Hepatocyte (in vitro differentiated cells): Measurements from ENCODE around the gene R3HDM4. TPM values are rescaled to one million over a fixed set of nuclear protein-coding genes. Genes with fewer than 3 reads are reported as not detected.
A peak's percentile ranks its signal among the peaks of the same experiment; 100 is the strongest.

Experiments
- DNase-seq: peaks from one replicate; pipeline ENCODE4 v3.0.0-alpha.2; 2016; ENCODE audit warnings: low spot score
- H2AFZ ChIP-seq: fragments of 200-600 bp; sonication (generic); 2 replicates; pipeline ENCODE4 v1.6.0; 2016; ENCODE audit warnings: antibody characterized with exemption, mild to moderate bottlenecking
- H3K27ac ChIP-seq: fragments of 200-600 bp; sonication (generic); 2 replicates; pipeline ENCODE4 v1.5.1; 2016; ENCODE audit warnings: mild to moderate bottlenecking
- H3K27me3 ChIP-seq: fragments of 200-600 bp; sonication (generic); 2 replicates; pipeline ENCODE4 v1.6.1; 2016
- H3K36me3 ChIP-seq: fragments of 200-600 bp; sonication (generic); replicated peaks from 2 replicates; pipeline ENCODE4 v1.5.1; 2016; ENCODE audit warnings: low read depth; ENCODE audit not compliant: insufficient read depth
- H3K4me1 ChIP-seq: fragments of 200-600 bp; sonication (generic); 2 replicates; pipeline ENCODE4 v1.5.1; 2016; ENCODE audit warnings: mild to moderate bottlenecking, moderate library complexity; ENCODE audit not compliant: insufficient read depth
- H3K4me2 ChIP-seq: fragments of 200-600 bp; sonication (generic); 2 replicates; pipeline ENCODE4 v1.6.0; 2016
- H3K4me3 ChIP-seq: fragments of 200-600 bp; sonication (generic); 2 replicates; pipeline ENCODE4 v1.5.1; 2016; ENCODE audit warnings: mild to moderate bottlenecking
- H3K79me2 ChIP-seq: fragments of 200-600 bp; sonication (generic); 2 replicates; pipeline ENCODE4 v1.6.0; 2017; ENCODE audit warnings: mild to moderate bottlenecking
- H3K9me2 ChIP-seq: fragments of 200-600 bp; sonication (generic); replicated peaks from 2 replicates; pipeline ENCODE4 v1.6.0; 2017; ENCODE audit warnings: mild to moderate bottlenecking; ENCODE audit not compliant: insufficient read depth
- H3K9me3 ChIP-seq: fragments of 200-600 bp; sonication (generic); 2 replicates; pipeline ENCODE4 v1.5.1; 2016; ENCODE audit warnings: low read depth, mild to moderate bottlenecking
- H4K20me1 ChIP-seq: fragments of 200-600 bp; sonication (generic); 2 replicates; pipeline ENCODE4 v1.6.0; 2016; ENCODE audit warnings: mild to moderate bottlenecking; ENCODE audit not compliant: insufficient read depth, poor library complexity, severe bottlenecking
- EZH2 ChIP-seq: fragments of 200-600 bp; sonication (generic); IDR thresholded peaks from 2 replicates; pipeline ENCODE4 v1.6.1; 2016; ENCODE audit warnings: antibody characterized with exemption, mild to moderate bottlenecking, borderline replicate concordance
- EZH2phosphoT487 ChIP-seq: fragments of 200-600 bp; sonication (generic); IDR thresholded peaks from one replicate; pipeline ENCODE4 v1.6.1; 2018; ENCODE audit warnings: antibody characterized with exemption, mild to moderate bottlenecking, low read depth, moderate library complexity; ENCODE audit not compliant: unreplicated experiment, severe bottlenecking
- WGBS: methylation state at CpG from one replicate; pipeline ENCODE4 v1.1.6; 2016; ENCODE audit warnings: low lambda C conversion rate; ENCODE audit errors: missing lambda C conversion rate; 5-methylcytosine and 5-hydroxymethylcytosine counted together
- polyA plus RNA-seq: library from polyadenylated mRNA; unstranded; fragments of >200 nt; fragmentation: Nextera tagmentation; extraction: Ambion mirVana; gene quantifications from 2 replicates; pipeline ENCODE4 v1.2.1, GENCODE V29; 2016
- total RNA-seq: library from RNA; depleted of rRNA; stranded (reverse); fragments of >200 nt; gene quantifications from 2 replicates; pipeline ENCODE4 v1.2.3, GENCODE V29; 2014
- TF ChIP-seq, protein P1 (sequence below): fragments of 200-600 bp; sonication (generic); IDR thresholded peaks from 2 replicates; pipeline ENCODE4 v1.5.1; 2016; ENCODE audit warnings: antibody characterized with exemption, mild to moderate bottlenecking; ENCODE audit not compliant: poor library complexity

The R3HDM4 gene
- total and polyA plus RNA-seq, 2 experiments from 2014 or later = 44.1 to 86.6 TPM

DNA sequence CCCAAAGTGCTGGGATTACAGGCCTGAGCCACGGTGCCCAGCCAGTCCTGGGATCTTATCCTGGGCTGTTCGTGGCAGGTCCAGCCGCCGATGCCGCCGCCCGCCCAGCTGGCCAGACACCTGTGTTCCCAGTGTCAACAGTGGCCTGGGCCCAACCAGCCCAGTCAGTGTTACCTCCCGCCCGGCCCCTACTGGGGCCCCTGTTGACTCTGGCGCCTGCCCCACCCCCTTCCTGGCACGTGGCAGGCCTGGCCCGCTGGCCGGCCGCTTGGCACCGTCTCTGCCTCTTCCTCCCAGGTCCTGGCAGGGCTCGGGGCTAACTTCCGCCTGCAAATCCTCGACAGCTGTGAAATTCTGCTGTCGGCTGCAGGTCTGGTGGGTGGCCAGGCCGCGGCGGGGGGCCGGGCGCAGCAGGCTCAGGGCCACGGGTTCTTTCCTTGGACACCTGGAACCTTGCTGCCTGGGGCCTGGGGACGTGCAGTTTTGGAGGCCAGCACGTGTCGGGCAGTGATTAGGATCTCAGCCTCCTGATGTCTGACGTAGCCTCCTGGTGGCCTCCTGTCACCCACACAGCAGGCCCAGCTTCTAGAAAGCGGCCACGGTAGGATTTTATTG is 22.0 kb upstream of the R3HDM4 start:
- H3K9me2 ChIP-seq = no peaks in the 10 kb centered on the region
- H3K4me1 ChIP-seq = peaks cover 55% of the 10 kb centered on the region
- TF ChIP-seq EZH2 (no peak), EZH2phosphoT487 (no peak)
- TF ChIP-seq, protein P1, sequence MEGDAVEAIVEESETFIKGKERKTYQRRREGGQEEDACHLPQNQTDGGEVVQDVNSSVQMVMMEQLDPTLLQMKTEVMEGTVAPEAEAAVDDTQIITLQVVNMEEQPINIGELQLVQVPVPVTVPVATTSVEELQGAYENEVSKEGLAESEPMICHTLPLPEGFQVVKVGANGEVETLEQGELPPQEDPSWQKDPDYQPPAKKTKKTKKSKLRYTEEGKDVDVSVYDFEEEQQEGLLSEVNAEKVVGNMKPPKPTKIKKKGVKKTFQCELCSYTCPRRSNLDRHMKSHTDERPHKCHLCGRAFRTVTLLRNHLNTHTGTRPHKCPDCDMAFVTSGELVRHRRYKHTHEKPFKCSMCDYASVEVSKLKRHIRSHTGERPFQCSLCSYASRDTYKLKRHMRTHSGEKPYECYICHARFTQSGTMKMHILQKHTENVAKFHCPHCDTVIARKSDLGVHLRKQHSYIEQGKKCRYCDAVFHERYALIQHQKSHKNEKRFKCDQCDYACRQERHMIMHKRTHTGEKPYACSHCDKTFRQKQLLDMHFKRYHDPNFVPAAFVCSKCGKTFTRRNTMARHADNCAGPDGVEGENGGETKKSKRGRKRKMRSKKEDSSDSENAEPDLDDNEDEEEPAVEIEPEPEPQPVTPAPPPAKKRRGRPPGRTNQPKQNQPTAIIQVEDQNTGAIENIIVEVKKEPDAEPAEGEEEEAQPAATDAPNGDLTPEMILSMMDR = no peak
- H3K4me3 ChIP-seq = no peak overlapping the region
- no peaks in the 10 kb centered on the region for H3K27me3 ChIP-seq
- peak overlapping the region; percentile 77 for H3K27ac ChIP-seq
- H3K36me3 ChIP-seq = no peaks in the 10 kb centered on the region
- peak overlapping the region; percentile 74 for H3K4me2 ChIP-seq
- H3K9me3 ChIP-seq = no peaks in the 10 kb centered on the region
- H4K20me1 ChIP-seq = peaks cover 89% of the 10 kb centered on the region
- H2AFZ ChIP-seq = no peak overlapping the region
- peak; percentile 80 for DNase-seq
- H3K79me2 ChIP-seq = peaks cover 99% of the 10 kb centered on the region
- WGBS = 69% methylated on average over 21 of the region's 31 CpGs

DNA sequence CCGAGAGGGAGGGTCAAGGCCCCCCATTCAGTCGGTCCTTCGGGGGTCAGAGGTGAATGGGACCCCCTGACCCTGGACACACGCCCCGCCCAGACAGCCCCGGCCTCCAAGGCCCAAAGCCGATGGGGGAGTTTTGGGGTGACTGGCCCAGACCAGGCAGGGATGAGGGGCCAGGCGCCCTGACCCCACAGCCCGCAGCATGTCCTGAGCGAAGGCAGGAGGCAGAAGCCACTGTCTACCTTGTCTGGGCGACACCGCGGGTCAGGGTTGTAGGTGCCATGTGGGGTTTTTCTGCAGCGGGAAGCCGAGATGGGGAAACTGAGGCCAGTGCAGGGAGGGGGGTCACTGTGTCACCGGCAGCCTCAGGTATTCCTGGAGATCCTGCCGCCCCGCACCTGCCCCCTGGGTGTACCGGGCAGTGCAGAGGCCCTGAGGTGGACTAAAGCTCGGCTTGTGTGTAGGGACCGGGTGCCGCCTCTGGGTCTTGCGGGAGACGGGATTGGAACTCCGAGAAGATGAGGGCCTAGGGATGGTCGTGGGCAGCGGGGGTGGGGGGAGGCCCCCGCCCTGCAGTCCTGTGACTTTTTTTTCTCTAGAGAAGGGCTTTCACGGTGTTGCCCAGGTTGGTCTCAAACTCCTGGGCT is 21.3 kb upstream of the R3HDM4 start:
- Histone ChIP-seq H2AFZ (no peak overlapping the region), H3K27me3 (no peaks in the 10 kb centered on the region), H3K27ac (peak overlapping the region; percentile 77), H3K4me2 (peak overlapping the region; percentile 74), H3K79me2 (peaks cover 99% of the 10 kb centered on the region), H3K9me3 (no peaks in the 10 kb centered on the region), H4K20me1 (peaks cover 88% of the 10 kb centered on the region), H3K4me1 (peaks cover 50% of the 10 kb centered on the region), H3K9me2 (no peaks in the 10 kb centered on the region), H3K4me3 (no peak overlapping the region), H3K36me3 (no peaks in the 10 kb centered on the region)
- 94% methylated on average over 26 of the region's 29 CpGs for WGBS
- TF ChIP-seq, protein P1 = no peak
- TF ChIP-seq EZH2 (no peak), EZH2phosphoT487 (no peak)
- DNase-seq = no peak

DNA sequence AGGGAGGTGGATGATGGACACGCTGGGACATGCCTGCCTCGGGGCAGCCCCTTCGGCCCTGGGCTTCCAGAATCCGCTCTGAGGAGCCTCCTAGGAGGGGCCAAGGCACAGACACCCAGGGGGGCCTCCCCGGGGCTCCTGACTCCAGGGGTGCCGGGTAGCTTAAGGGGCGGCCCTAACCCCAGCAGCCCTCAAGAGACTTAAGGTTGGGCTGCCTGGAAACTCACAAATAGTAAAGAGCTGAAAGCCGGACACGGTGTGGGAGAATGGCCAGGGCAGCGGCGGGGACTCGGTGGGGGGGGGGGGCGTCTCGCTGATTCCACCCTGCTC is 20.5 kb upstream of the R3HDM4 start:
- Histone ChIP-seq H3K27me3 (no peaks in the 10 kb centered on the region), H3K36me3 (no peaks in the 10 kb centered on the region), H3K4me3 (no peak overlapping the region), H3K27ac (peak overlapping the region; percentile 77), H3K9me3 (no peaks in the 10 kb centered on the region), H3K79me2 (peaks cover 98% of the 10 kb centered on the region), H3K4me2 (peak overlapping the region; percentile 74), H4K20me1 (peaks cover 90% of the 10 kb centered on the region), H2AFZ (no peak overlapping the region), H3K9me2 (no peaks in the 10 kb centered on the region), H3K4me1 (peaks cover 46% of the 10 kb centered on the region)
- 64% methylated on average over 9 of the region's 14 CpGs for WGBS
- no peak for DNase-seq
- TF ChIP-seq EZH2phosphoT487 (no peak), EZH2 (no peak)
- TF ChIP-seq, protein P1 = no peak
